Psoas muscle (tissue), 8 donors: ENCODE measurements around the gene ZNF618. TPM values are rescaled to one million over a fixed set of nuclear protein-coding genes. Genes with fewer than 3 reads are reported as not detected.

Experiments used
- ATAC-seq, 4 donors: fragments of 200-7000 bp; cut with Tn5 transposase; one replicate each; pipeline ENCODE4 v1.9.1; 2020; ENCODE audit warnings: moderate library complexity in 3 of 4, mild to moderate bottlenecking in 2 of 4
- DNase-seq, 2 donors: peaks; one replicate each; pipeline ENCODE4 v3.0.0-alpha.2; 2020
- H3K27ac ChIP-seq: fragments of 200-600 bp; one replicate; pipeline ENCODE4 v1.8.0; 2022
- H3K27me3 ChIP-seq, 3 donors: fragments of 200-600 bp in 1 of 3; one replicate each; pipeline versions ENCODE4 v1.6.1 to v1.8.0; 2013 to 2022; ENCODE audit warnings: low read length in 2 of 3, mild to moderate bottlenecking in 2 of 3, moderate library complexity in 1 of 3; ENCODE audit not compliant: insufficient read depth in 3 of 3
- H3K36me3 ChIP-seq, 2 donors: fragments of 200-600 bp in 1 of 2; one replicate each; pipeline versions ENCODE4 v1.6.1 to v1.8.0; 2013 to 2022; ENCODE audit warnings: low read depth in 1 of 2, mild to moderate bottlenecking in 1 of 2, moderate library complexity in 1 of 2; ENCODE audit not compliant: insufficient read depth in 1 of 2
- H3K4me1 ChIP-seq: fragments of 200-600 bp; one replicate; pipeline ENCODE4 v1.8.0; 2022
- H3K4me3 ChIP-seq: fragments of 200-600 bp; one replicate; pipeline ENCODE4 v1.8.0; 2022; ENCODE audit warnings: mild to moderate bottlenecking
- H3K9me3 ChIP-seq: fragments of 200-600 bp; one replicate; pipeline ENCODE4 v1.8.0; 2022
- CTCF ChIP-seq: fragments of 200-600 bp; IDR thresholded peaks from one replicate; pipeline ENCODE4 v1.8.0; 2022; ENCODE audit warnings: antibody characterized with exemption
- WGBS, 3 donors: extraction: QIAGEN DNeasy Blood & Tissue Kit; methylation state at CpG; one replicate each; pipeline versions ENCODE4 v1.1.6 to v1.1.7; 2013; 5-methylcytosine and 5-hydroxymethylcytosine counted together
- intact Hi-C, 2 donors: fragments of 100-400 bp; cut with DNase I; formaldehyde crosslinking; loops; one replicate each; pipeline versions ENCODE4 v1.11.0 to v1.14.2; 2022
- polyA plus RNA-seq, 3 donors: library from polyadenylated mRNA; stranded (reverse); fragments of 200-250 nt; gene quantifications; one replicate each; pipeline ENCODE4 v1.2.3, GENCODE V29; 2013
- total RNA-seq, 4 donors: library from RNA; stranded (reverse); fragmentation: NEBNext Ultra II Directional in 2 of 4; extraction: Animal tissue kit (Norgen Biotek cat#: 25700) in 2 of 4; gene quantifications; one replicate each; pipeline versions ENCODE4 v1.2.1 to v1.2.4, GENCODE V29; 2021 to 2023
- donor health status: healthy with polysubstance abuse.
- donor health status: DM: no; HTN: no; CAD: no; lungs with moderate emphysema.
- donor health status: Bipolar disorder and iron deficiency.
- donor health status: healthy.
- donor health status: DM: yes; HTN: yes; CAD: no.
- donor health status: DM: no; HTN: no; CAD: no.
- donor health status: DM: no; HTN: no; CAD: no.
- donor health status: DM: yes; HTN: yes; CAD: no.

ZNF618 gene
- total and polyA plus RNA-seq, 7 donors = 0.31 to 2.7 (median 1.2) TPM

- 94 to 96% (median 94%) methylated on average over 6 of the region's 6 CpGs for WGBS, 3 donors
- no peaks in the 10 kb centered on the region for H3K4me1 ChIP-seq
- no peak overlapping the region for H3K4me3 ChIP-seq
- DNase-seq = no peak
- no peaks in the 10 kb centered on the region for H3K27me3 ChIP-seq
- no peaks in the 10 kb centered on the region for H3K9me3 ChIP-seq
- no peaks in the 10 kb centered on the region for H3K36me3 ChIP-seq
- intact Hi-C loops = no loop called here
- H3K27ac ChIP-seq = no peak overlapping the region
- no peak for TF ChIP-seq CTCF
- no peak for ATAC-seq
Observed at GRCh38 chr9:113978725-113979342, 102.7 kb downstream of the ZNF618 start.

GRCh38 chr9:113979343-113980127 lies 103.4 kb downstream of the ZNF618 start:
- DNase-seq = no peak
- Histone ChIP-seq H3K27me3 (no peaks in the 10 kb centered on the region), H3K4me1 (no peaks in the 10 kb centered on the region), H3K27ac (no peak overlapping the region), H3K9me3 (no peaks in the 10 kb centered on the region), H3K36me3 (no peaks in the 10 kb centered on the region), H3K4me3 (no peak overlapping the region)
- intact Hi-C loops = loop anchor here in 1 of 2 donors (2.0 kb wide), 1 partner anchor 21 kb away; no protein-coding TSS in a partner anchor
- no peak for TF ChIP-seq CTCF
- no peak for ATAC-seq
- 66 to 93% (median 92%) methylated on average over 6 of the region's 6 CpGs for WGBS, 3 donors

GRCh38 chr9:113984639-113985380 lies 108.7 kb downstream of the ZNF618 start:
- TF ChIP-seq CTCF = no peak
- DNase-seq (no peak), ATAC-seq (no peak)
- no peak overlapping the region for H3K27ac ChIP-seq
- intact Hi-C loops = no loop called here
- no peaks in the 10 kb centered on the region for H3K9me3 ChIP-seq
- H3K4me3 ChIP-seq = no peak overlapping the region
- H3K4me1 ChIP-seq = peaks cover 10% of the 10 kb centered on the region
- WGBS, 3 donors = 88 to 98% (median 96%) methylated on average over 10 of the region's 10 CpGs
- H3K27me3 ChIP-seq = no peaks in the 10 kb centered on the region
- no peaks in the 10 kb centered on the region for H3K36me3 ChIP-seq

- no peaks in the 10 kb centered on the region for H3K36me3 ChIP-seq
- no peak for DNase-seq
- H3K27me3 ChIP-seq = no peaks in the 10 kb centered on the region
- H3K27ac ChIP-seq = no peak overlapping the region
- WGBS, 3 donors = 92 to 98% (median 94%) methylated on average over 15 of the region's 15 CpGs
- intact Hi-C loops = no loop called here
- ATAC-seq = no peak
- TF ChIP-seq CTCF = no peak
- H3K4me3 ChIP-seq = no peak overlapping the region
- peaks cover 14% of the 10 kb centered on the region for H3K4me1 ChIP-seq
- H3K9me3 ChIP-seq = no peaks in the 10 kb centered on the region
Observed at GRCh38 chr9:113985968-113986585, 110.0 kb downstream of the ZNF618 start.
